ENCODE measurements around the gene ALG2.
A peak's percentile ranks its signal among the peaks of the same experiment; 100 is the strongest.

ALG2 gene

DNA sequence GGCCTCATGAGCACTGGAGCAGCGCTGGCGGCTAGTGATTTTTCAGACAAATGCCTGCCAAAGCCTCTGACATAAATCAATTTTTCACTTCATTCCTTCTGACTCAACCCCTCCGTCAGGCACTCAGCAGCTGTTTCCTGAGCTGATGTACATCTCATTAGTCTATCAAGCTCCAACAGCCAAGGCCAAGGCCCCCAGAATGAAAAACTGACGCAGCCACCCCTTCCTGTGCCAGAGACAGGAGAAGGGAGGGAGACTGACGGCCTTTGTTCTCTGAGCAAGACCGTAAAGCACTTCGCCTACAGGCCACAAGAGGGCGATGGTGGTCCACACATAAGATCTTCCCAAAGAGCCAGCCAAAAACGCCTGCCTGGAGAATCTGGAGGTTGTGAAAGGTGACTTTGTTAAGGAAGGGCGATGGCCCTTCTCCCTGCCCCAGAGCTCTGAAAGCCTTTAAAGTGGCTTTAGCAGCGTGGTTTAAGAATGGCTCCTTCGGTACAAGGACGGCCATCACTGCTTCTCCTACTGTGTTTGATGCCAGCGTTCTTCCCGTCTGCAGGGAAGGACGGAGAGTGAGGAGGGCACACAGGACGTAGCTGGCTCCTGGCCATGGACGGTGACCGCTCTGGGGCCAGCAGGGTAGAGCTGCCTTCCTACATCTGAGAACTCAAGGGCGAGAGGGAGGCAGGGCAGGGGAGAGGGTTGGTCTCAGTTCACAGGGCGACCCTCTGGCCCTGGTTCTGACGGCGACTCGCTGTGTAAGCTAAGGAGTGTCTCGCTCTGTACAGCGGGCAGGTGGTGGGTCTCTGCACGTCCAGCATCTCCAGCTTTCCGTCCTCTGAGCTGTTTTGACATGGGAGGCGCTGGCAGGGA is 37.0 kb downstream of the ALG2 start:
- H3K79me2 ChIP-seq (ENCODE audit: control insufficient read depth, insufficient read depth, low read length) = no peaks in the 10 kb centered on the region
- peak overlapping the region; percentile 41 for H4K5ac ChIP-seq (ENCODE audit: low read length)
- no CpG with 5 or more reads among the region's 29 CpGs for WGBS (ENCODE audit: extremely low coverage, insufficient coverage, low lambda C conversion rate)
- no peaks in the 10 kb centered on the region for H3K36me3 ChIP-seq (ENCODE audit: control insufficient read depth, insufficient read depth, low read length)
- H4K8ac ChIP-seq (ENCODE audit: low read depth, low read length) = no peak overlapping the region
- H3K27ac ChIP-seq (ENCODE audit: low read depth, low read length) = no peak overlapping the region
- no peaks in the 10 kb centered on the region for H3K4me1 ChIP-seq (ENCODE audit: control insufficient read depth, low read depth, low read length)
- H2BK120ac ChIP-seq (ENCODE audit: low read depth, low read length) = no peak overlapping the region
- H3K79me1 ChIP-seq (ENCODE audit: low read length) = no peaks in the 10 kb centered on the region
- H3K9ac ChIP-seq (ENCODE audit: low read length) = no peak overlapping the region
- no peak overlapping the region for H3K4me2 ChIP-seq (ENCODE audit: low read length)
- H3K56ac ChIP-seq (ENCODE audit: low read length) = peak overlapping the region; percentile 84
- no peak overlapping the region for H3K4me3 ChIP-seq (ENCODE audit: low read length)
- H2BK5ac ChIP-seq (ENCODE audit: low read length) = no peak overlapping the region
- H3K4ac ChIP-seq (ENCODE audit: low read depth, low read length) = no peak overlapping the region
- H2AK5ac ChIP-seq (ENCODE audit: low read length) = no peak overlapping the region
- no peaks in the 10 kb centered on the region for H3K27me3 ChIP-seq (ENCODE audit: insufficient read depth, low read length, poor library complexity)
- no peak overlapping the region for H2BK15ac ChIP-seq (replicated peaks; ENCODE audit: low read depth)
- peak; percentile 94 for DNase-seq
- H3K23ac ChIP-seq (ENCODE audit: low read length) = no peak overlapping the region
- H3K18ac ChIP-seq (ENCODE audit: low read length) = no peak overlapping the region

- no peak overlapping the region for H3K9ac ChIP-seq (ENCODE audit: low read length)
- no peaks in the 10 kb centered on the region for H3K79me2 ChIP-seq (ENCODE audit: control insufficient read depth, insufficient read depth, low read length)
- H3K23ac ChIP-seq (ENCODE audit: low read length) = no peak overlapping the region
- DNase-seq = no peak
- no peak overlapping the region for H2BK15ac ChIP-seq (replicated peaks; ENCODE audit: low read depth)
- no peak overlapping the region for H3K4me2 ChIP-seq (ENCODE audit: low read length)
- H4K5ac ChIP-seq (ENCODE audit: low read length) = no peak overlapping the region
- no peak overlapping the region for H3K27ac ChIP-seq (ENCODE audit: low read depth, low read length)
- WGBS (ENCODE audit: extremely low coverage, insufficient coverage, low lambda C conversion rate) = no CpG with 5 or more reads among the region's 10 CpGs
- H2BK5ac ChIP-seq (ENCODE audit: low read length) = no peak overlapping the region
- no peak overlapping the region for H4K8ac ChIP-seq (ENCODE audit: low read depth, low read length)
- no peaks in the 10 kb centered on the region for H3K79me1 ChIP-seq (ENCODE audit: low read length)
- H3K4me3 ChIP-seq (ENCODE audit: low read length) = no peak overlapping the region
- H3K4ac ChIP-seq (ENCODE audit: low read depth, low read length) = no peak overlapping the region
- H2BK120ac ChIP-seq (ENCODE audit: low read depth, low read length) = no peak overlapping the region
- H3K4me1 ChIP-seq (ENCODE audit: control insufficient read depth, low read depth, low read length) = no peaks in the 10 kb centered on the region
- no peak overlapping the region for H3K18ac ChIP-seq (ENCODE audit: low read length)
- no peak overlapping the region for H3K56ac ChIP-seq (ENCODE audit: low read length)
- H3K36me3 ChIP-seq (ENCODE audit: control insufficient read depth, insufficient read depth, low read length) = no peaks in the 10 kb centered on the region
- no peaks in the 10 kb centered on the region for H3K27me3 ChIP-seq (ENCODE audit: insufficient read depth, low read length, poor library complexity)
- no peak overlapping the region for H2AK5ac ChIP-seq (ENCODE audit: low read length)
Observed at GRCh38 chr9:99184110-99184474, 37.6 kb downstream of the ALG2 start.

DNA sequence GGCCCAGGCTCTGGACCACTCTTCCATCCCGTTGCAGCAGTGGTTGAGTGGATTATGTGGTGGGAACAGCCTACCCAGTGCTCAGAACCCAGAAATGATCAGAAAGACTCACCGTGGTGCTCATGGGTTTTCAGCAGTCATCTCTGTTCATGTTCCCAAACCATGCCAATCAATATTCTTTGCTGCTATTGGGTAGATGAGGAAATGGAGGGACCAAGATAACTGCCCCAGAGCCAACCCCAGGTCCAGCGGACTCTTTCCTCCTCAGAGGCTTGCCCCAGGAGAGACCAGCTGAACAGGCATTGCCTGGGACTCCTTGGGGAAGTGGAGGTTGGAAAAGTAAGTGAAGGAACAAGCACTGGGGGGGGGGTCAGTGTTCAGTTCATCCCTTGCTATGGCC is 38.1 kb downstream of the ALG2 start:
- Histone ChIP-seq H3K23ac (ENCODE audit: low read length) (no peak overlapping the region), H3K4me3 (ENCODE audit: low read length) (no peak overlapping the region), H3K9ac (ENCODE audit: low read length) (no peak overlapping the region), H3K79me1 (ENCODE audit: low read length) (no peaks in the 10 kb centered on the region), H3K36me3 (ENCODE audit: control insufficient read depth, insufficient read depth, low read length) (no peaks in the 10 kb centered on the region), H4K5ac (ENCODE audit: low read length) (no peak overlapping the region), H3K4ac (ENCODE audit: low read depth, low read length) (no peak overlapping the region), H3K4me2 (ENCODE audit: low read length) (no peak overlapping the region), H3K4me1 (ENCODE audit: control insufficient read depth, low read depth, low read length) (no peaks in the 10 kb centered on the region), H2BK5ac (ENCODE audit: low read length) (no peak overlapping the region), H4K8ac (ENCODE audit: low read depth, low read length) (no peak overlapping the region), H2BK120ac (ENCODE audit: low read depth, low read length) (no peak overlapping the region), H3K27me3 (ENCODE audit: insufficient read depth, low read length, poor library complexity) (no peaks in the 10 kb centered on the region), H2BK15ac (replicated peaks; ENCODE audit: low read depth) (no peak overlapping the region), H3K27ac (ENCODE audit: low read depth, low read length) (no peak overlapping the region), H3K18ac (ENCODE audit: low read length) (no peak overlapping the region), H3K79me2 (ENCODE audit: control insufficient read depth, insufficient read depth, low read length) (no peaks in the 10 kb centered on the region), H2AK5ac (ENCODE audit: low read length) (no peak overlapping the region), H3K56ac (ENCODE audit: low read length) (no peak overlapping the region)
- WGBS (ENCODE audit: extremely low coverage, insufficient coverage, low lambda C conversion rate) = no CpG with 5 or more reads among the region's 3 CpGs
- no peak for DNase-seq

DNA sequence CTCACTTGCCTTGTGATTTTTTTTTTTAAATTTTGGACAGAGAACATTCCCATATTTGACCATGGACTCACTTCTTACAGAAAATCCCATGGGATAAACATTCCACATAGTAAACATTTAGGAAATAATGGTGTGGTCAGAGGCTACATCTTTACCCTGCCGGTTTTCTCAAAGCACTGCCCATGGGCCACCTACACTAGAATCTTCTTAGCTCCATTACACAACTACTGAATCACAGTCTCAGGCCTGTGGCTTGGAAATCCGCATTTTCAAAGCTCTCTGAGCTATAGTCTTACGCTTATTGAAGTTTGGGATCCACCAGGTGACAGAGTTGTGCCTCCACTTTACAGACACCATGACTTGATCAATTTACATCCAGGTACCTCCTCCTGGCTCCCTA is 39.4 kb downstream of the ALG2 start:
- Histone ChIP-seq H2BK15ac (replicated peaks; ENCODE audit: low read depth) (no peak overlapping the region), H3K27ac (ENCODE audit: low read depth, low read length) (no peak overlapping the region), H3K23ac (ENCODE audit: low read length) (no peak overlapping the region), H4K5ac (ENCODE audit: low read length) (no peak overlapping the region), H3K27me3 (ENCODE audit: insufficient read depth, low read length, poor library complexity) (no peaks in the 10 kb centered on the region), H3K4ac (ENCODE audit: low read depth, low read length) (no peak overlapping the region), H3K56ac (ENCODE audit: low read length) (no peak overlapping the region), H2BK5ac (ENCODE audit: low read length) (no peak overlapping the region), H2BK120ac (ENCODE audit: low read depth, low read length) (no peak overlapping the region), H4K8ac (ENCODE audit: low read depth, low read length) (no peak overlapping the region), H3K4me1 (ENCODE audit: control insufficient read depth, low read depth, low read length) (no peaks in the 10 kb centered on the region), H3K4me2 (ENCODE audit: low read length) (no peak overlapping the region), H3K4me3 (ENCODE audit: low read length) (no peak overlapping the region), H2AK5ac (ENCODE audit: low read length) (no peak overlapping the region), H3K18ac (ENCODE audit: low read length) (no peak overlapping the region), H3K79me1 (ENCODE audit: low read length) (no peaks in the 10 kb centered on the region), H3K36me3 (ENCODE audit: control insufficient read depth, insufficient read depth, low read length) (no peaks in the 10 kb centered on the region), H3K79me2 (ENCODE audit: control insufficient read depth, insufficient read depth, low read length) (no peaks in the 10 kb centered on the region), H3K9ac (ENCODE audit: low read length) (no peak overlapping the region)
- WGBS (ENCODE audit: extremely low coverage, insufficient coverage, low lambda C conversion rate) = no CpG with 5 or more reads among the region's 3 CpGs
- DNase-seq = no peak

DNA sequence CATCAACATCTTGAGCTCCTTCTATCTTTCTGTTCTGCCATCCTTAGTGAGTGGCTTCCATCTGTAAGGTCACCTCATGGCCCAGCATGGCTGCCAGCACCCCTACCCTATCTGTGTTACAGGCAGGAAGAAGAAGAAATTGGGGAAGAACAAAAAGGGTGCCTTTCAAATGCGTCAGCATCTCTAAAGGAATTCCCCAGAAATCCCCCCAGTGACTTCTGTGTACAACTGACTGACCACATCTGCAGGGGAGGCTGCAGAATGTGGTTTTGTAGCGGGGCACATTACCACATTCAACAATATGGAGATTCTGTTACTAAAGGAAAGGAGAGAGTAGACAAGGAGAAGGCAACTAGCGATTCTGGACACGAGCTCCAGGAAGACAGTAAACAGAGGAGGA is 40.1 kb downstream of the ALG2 start:
- no peak overlapping the region for H2AK5ac ChIP-seq (ENCODE audit: low read length)
- no peaks in the 10 kb centered on the region for H3K36me3 ChIP-seq (ENCODE audit: control insufficient read depth, insufficient read depth, low read length)
- H3K9ac ChIP-seq (ENCODE audit: low read length) = no peak overlapping the region
- H2BK15ac ChIP-seq (replicated peaks; ENCODE audit: low read depth) = no peak overlapping the region
- H3K4me1 ChIP-seq (ENCODE audit: control insufficient read depth, low read depth, low read length) = no peaks in the 10 kb centered on the region
- no peak overlapping the region for H4K5ac ChIP-seq (ENCODE audit: low read length)
- DNase-seq = no peak
- H3K18ac ChIP-seq (ENCODE audit: low read length) = no peak overlapping the region
- H3K79me2 ChIP-seq (ENCODE audit: control insufficient read depth, insufficient read depth, low read length) = no peaks in the 10 kb centered on the region
- no peaks in the 10 kb centered on the region for H3K79me1 ChIP-seq (ENCODE audit: low read length)
- no peak overlapping the region for H3K4me3 ChIP-seq (ENCODE audit: low read length)
- H3K23ac ChIP-seq (ENCODE audit: low read length) = no peak overlapping the region
- no peak overlapping the region for H4K8ac ChIP-seq (ENCODE audit: low read depth, low read length)
- no peak overlapping the region for H2BK120ac ChIP-seq (ENCODE audit: low read depth, low read length)
- WGBS (ENCODE audit: extremely low coverage, insufficient coverage, low lambda C conversion rate) = no CpG with 5 or more reads among the region's 4 CpGs
- no peak overlapping the region for H3K56ac ChIP-seq (ENCODE audit: low read length)
- no peak overlapping the region for H3K4ac ChIP-seq (ENCODE audit: low read depth, low read length)
- no peak overlapping the region for H3K27ac ChIP-seq (ENCODE audit: low read depth, low read length)
- no peaks in the 10 kb centered on the region for H3K27me3 ChIP-seq (ENCODE audit: insufficient read depth, low read length, poor library complexity)
- no peak overlapping the region for H2BK5ac ChIP-seq (ENCODE audit: low read length)
- no peak overlapping the region for H3K4me2 ChIP-seq (ENCODE audit: low read length)

DNA sequence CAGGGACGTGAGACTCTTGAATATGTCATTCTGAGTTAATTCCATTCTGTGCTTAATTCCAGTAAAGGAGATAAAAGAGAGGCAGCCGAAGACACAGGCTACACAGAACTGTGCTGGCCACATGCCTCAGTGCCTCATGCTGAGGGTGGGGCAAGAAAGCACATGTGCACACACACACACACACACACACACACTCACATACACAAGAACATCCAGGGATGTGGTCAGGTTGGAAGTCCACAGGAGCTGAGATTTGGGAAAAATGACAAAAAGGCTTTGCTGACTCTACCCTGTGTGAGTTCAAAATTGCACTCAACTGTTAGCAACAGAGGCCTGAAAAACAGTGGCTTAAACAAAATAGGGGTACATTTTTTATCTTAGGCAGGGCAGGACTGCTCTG is 40.5 kb downstream of the ALG2 start:
- no peak overlapping the region for H2BK5ac ChIP-seq (ENCODE audit: low read length)
- no peaks in the 10 kb centered on the region for H3K27me3 ChIP-seq (ENCODE audit: insufficient read depth, low read length, poor library complexity)
- H3K9ac ChIP-seq (ENCODE audit: low read length) = no peak overlapping the region
- no peak overlapping the region for H4K5ac ChIP-seq (ENCODE audit: low read length)
- H3K4me3 ChIP-seq (ENCODE audit: low read length) = no peak overlapping the region
- H3K4me1 ChIP-seq (ENCODE audit: control insufficient read depth, low read depth, low read length) = no peaks in the 10 kb centered on the region
- H3K36me3 ChIP-seq (ENCODE audit: control insufficient read depth, insufficient read depth, low read length) = no peaks in the 10 kb centered on the region
- H3K27ac ChIP-seq (ENCODE audit: low read depth, low read length) = no peak overlapping the region
- no peak overlapping the region for H3K4me2 ChIP-seq (ENCODE audit: low read length)
- H4K8ac ChIP-seq (ENCODE audit: low read depth, low read length) = no peak overlapping the region
- H3K79me2 ChIP-seq (ENCODE audit: control insufficient read depth, insufficient read depth, low read length) = no peaks in the 10 kb centered on the region
- H2AK5ac ChIP-seq (ENCODE audit: low read length) = no peak overlapping the region
- H3K79me1 ChIP-seq (ENCODE audit: low read length) = no peaks in the 10 kb centered on the region
- no peak overlapping the region for H3K23ac ChIP-seq (ENCODE audit: low read length)
- H2BK15ac ChIP-seq (replicated peaks; ENCODE audit: low read depth) = no peak overlapping the region
- whole genome bisulfite sequencing (ENCODE audit: extremely low coverage, insufficient coverage, low lambda C conversion rate) = no CpG with 5 or more reads among the region's 2 CpGs
- H2BK120ac ChIP-seq (ENCODE audit: low read depth, low read length) = no peak overlapping the region
- H3K18ac ChIP-seq (ENCODE audit: low read length) = no peak overlapping the region
- DNase-seq = no peak
- H3K4ac ChIP-seq (ENCODE audit: low read depth, low read length) = no peak overlapping the region
- H3K56ac ChIP-seq (ENCODE audit: low read length) = no peak overlapping the region

Data from mesendoderm (in vitro differentiated cells).